Upper lobe of right lung (tissue), 1 donor: ENCODE measurements around the gene GALNT16. TPM values are rescaled to one million over a fixed set of nuclear protein-coding genes. Genes with fewer than 3 reads are reported as not detected.
A peak's percentile ranks its signal among the peaks of the same experiment; 100 is the strongest.

Source experiments
- ATAC-seq: fragments of 200-7000 bp; cut with Tn5 transposase; one replicate; pipeline ENCODE4 v1.9.1; 2020; ENCODE audit warnings: mild to moderate bottlenecking, moderate library complexity
- DNase-seq: peaks from one replicate; pipeline ENCODE4 v3.0.0-alpha.2; 2020
- H3K27ac ChIP-seq: fragments of 200-600 bp; one replicate; pipeline ENCODE4 v1.8.0; 2022
- H3K27me3 ChIP-seq: fragments of 200-600 bp; one replicate; pipeline ENCODE4 v1.8.0; 2022; ENCODE audit warnings: mild to moderate bottlenecking
- H3K36me3 ChIP-seq: fragments of 200-600 bp; one replicate; pipeline ENCODE4 v1.8.0; 2022
- H3K4me1 ChIP-seq: fragments of 200-600 bp; one replicate; pipeline ENCODE4 v1.8.0; 2022
- H3K4me3 ChIP-seq: fragments of 200-600 bp; one replicate; pipeline ENCODE4 v1.8.0; 2022; ENCODE audit warnings: mild to moderate bottlenecking
- H3K9me3 ChIP-seq: fragments of 200-600 bp; one replicate; pipeline ENCODE4 v1.8.0; 2022
- intact Hi-C: fragments of 100-400 bp; cut with DNase I; formaldehyde crosslinking; loops from one replicate; pipeline ENCODE4 v1.11.0; 2022
- total RNA-seq: library from RNA; stranded (reverse); fragmentation: NEBNext Ultra II Directional; extraction: Animal tissue kit (Norgen Biotek cat#: 25700); gene quantifications from one replicate; pipeline ENCODE4 v1.2.1, GENCODE V29; 2021
- TF ChIP-seq, protein P1 (sequence below): fragments of 200-600 bp; IDR thresholded peaks from one replicate; pipeline ENCODE4 v1.8.0; 2022; ENCODE audit warnings: antibody characterized with exemption
- donor health status: DM: no; HTN: yes; CAD: no; lungs with severe emphysema.

GALNT16 gene
- total RNA-seq, 1 donor from 2014 or later: 3.0 TPM

DNA sequence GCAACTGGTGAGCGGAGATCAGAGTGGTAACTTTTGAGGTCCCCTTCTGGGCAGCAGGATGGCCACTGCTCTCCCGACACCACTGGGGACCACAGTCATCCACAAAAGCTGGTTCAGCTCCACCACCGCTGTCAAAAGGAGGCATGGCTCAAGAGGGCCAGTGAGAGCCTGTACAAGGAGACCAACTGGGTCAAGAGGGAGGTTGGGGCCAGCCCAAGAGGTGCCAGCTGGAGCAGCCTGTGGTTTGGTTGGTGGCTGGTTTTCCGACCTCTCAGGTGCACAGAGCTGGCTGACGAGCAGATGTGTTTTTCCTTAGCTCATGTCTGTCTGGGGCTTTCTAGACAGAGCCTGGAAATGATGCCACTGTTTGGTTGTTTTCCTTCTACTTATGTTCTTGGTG, 78.0 kb downstream of the GALNT16 start:
- DNase-seq (no peak), ATAC-seq (peak; percentile 57)
- peaks cover 5% of the 10 kb centered on the region for H3K27me3 ChIP-seq
- H3K4me1 ChIP-seq: no peaks in the 10 kb centered on the region
- no peak overlapping the region for H3K27ac ChIP-seq
- intact Hi-C loops: no loop called here
- H3K4me3 ChIP-seq: no peak overlapping the region
- no peaks in the 10 kb centered on the region for H3K36me3 ChIP-seq
- H3K9me3 ChIP-seq: no peaks in the 10 kb centered on the region
- TF ChIP-seq, protein P1, sequence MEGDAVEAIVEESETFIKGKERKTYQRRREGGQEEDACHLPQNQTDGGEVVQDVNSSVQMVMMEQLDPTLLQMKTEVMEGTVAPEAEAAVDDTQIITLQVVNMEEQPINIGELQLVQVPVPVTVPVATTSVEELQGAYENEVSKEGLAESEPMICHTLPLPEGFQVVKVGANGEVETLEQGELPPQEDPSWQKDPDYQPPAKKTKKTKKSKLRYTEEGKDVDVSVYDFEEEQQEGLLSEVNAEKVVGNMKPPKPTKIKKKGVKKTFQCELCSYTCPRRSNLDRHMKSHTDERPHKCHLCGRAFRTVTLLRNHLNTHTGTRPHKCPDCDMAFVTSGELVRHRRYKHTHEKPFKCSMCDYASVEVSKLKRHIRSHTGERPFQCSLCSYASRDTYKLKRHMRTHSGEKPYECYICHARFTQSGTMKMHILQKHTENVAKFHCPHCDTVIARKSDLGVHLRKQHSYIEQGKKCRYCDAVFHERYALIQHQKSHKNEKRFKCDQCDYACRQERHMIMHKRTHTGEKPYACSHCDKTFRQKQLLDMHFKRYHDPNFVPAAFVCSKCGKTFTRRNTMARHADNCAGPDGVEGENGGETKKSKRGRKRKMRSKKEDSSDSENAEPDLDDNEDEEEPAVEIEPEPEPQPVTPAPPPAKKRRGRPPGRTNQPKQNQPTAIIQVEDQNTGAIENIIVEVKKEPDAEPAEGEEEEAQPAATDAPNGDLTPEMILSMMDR: no peak

DNA sequence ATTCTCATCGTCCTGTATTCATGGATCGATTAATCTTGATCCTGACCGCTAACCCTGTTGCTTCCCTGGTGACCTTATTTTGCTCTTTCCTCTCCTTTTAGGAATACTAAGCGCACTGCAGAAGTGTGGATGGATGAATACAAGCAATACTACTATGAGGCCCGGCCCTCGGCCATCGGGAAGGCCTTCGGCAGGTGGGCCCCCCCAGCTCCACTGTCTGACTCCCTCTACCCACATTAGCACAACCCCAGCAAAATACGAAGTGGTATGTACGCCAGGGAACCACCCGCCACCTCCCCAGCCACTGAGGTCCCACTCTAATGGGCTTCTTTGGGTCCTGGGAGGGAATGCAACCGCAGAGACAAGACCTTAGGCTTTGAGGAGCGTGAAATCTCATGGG, 79.5 kb downstream of the GALNT16 start:
- ATAC-seq (no peak), DNase-seq (no peak)

DNA sequence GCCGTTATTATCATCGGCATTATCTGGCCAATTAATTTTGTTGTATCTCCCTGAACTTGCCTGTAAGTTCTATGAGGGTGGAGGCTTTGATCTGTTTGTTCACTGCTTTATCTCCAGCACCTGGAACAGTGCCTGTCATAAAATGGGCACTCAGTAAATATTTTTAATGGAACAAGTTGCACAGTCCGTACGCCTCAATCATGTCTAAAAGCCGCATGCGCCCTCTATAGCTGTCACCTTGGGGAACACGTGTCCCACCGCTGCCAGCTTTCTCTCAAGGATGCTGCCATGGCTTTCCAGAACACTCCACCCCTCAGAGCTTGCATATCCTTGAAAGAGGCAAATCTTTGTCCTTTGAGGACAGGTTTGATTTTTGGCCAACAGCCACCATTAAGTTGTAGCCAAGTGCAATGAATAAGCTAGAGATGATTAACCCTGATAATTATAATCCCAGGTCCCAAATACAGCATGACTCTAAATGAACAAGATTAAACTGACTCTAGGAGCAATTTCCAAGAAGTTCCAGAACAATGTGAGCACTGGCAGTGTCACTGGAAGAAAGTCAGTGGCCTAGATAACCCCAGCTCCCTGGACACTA, 83.1 kb downstream of the GALNT16 start:
- TF ChIP-seq, protein P1: no peak
- Histone ChIP-seq H3K27me3 (peaks cover 5% of the 10 kb centered on the region), H3K4me1 (no peaks in the 10 kb centered on the region), H3K9me3 (no peaks in the 10 kb centered on the region), H3K27ac (no peak overlapping the region), H3K4me3 (no peak overlapping the region), H3K36me3 (no peaks in the 10 kb centered on the region)
- ATAC-seq: no peak
- DNase-seq: no peak
- intact Hi-C loops: no loop called here

More for the DNA sequence above, 79.5 kb downstream of the GALNT16 start:
- Histone ChIP-seq H3K9me3 (no peaks in the 10 kb centered on the region), H3K27ac (no peak overlapping the region), H3K27me3 (peaks cover 5% of the 10 kb centered on the region), H3K36me3 (no peaks in the 10 kb centered on the region), H3K4me1 (no peaks in the 10 kb centered on the region), H3K4me3 (no peak overlapping the region)
- TF ChIP-seq, protein P1: no peak
- intact Hi-C loops: no loop called here

DNA sequence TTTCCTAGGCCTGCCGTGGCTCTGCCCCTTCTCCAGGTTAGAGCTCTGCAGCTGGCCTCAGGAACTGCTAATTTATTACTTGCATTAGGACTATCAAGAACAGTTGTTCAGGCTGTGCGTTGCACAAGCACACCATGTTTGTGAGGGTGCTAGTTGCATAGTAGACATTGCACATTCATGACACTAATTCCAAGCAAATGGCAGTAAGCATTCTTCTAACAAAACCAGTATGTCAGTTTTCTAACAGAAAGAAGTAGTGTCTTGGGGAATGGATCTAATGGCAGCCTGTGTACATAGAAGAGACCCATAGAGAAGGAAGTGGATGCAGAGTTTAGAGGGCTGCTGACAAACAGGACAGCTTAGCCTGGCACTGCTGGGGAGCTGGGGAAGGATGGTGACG, 84.2 kb downstream of the GALNT16 start:
- no peak for DNase-seq
- Histone ChIP-seq H3K27ac (no peak overlapping the region), H3K36me3 (no peaks in the 10 kb centered on the region), H3K4me3 (no peak overlapping the region), H3K27me3 (peaks cover 5% of the 10 kb centered on the region), H3K9me3 (no peaks in the 10 kb centered on the region), H3K4me1 (no peaks in the 10 kb centered on the region)
- ATAC-seq: no peak
- intact Hi-C loops: no loop called here
- TF ChIP-seq, protein P1: no peak

DNA sequence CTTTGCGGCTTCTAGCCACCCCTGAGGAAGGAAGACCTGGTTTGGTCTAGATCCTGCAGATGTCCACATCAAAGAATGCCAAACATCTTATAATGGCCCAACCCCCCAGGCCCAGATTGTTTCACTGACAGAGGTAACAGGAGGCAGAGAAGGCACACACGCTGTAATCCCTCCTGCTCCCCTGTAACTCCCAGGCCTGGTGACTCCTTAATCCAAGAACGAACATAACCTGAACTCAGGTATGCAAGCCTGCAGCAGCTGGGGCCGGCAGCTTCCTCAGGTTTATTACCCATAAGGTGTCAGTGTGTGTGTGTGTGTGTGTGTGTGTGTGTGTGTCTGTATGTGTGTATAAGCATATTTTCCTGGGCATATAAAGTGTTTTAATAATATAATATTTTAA, 85.4 kb downstream of the GALNT16 start:
- Histone ChIP-seq H3K27ac (no peak overlapping the region), H3K4me3 (no peak overlapping the region), H3K9me3 (no peaks in the 10 kb centered on the region), H3K36me3 (no peaks in the 10 kb centered on the region), H3K27me3 (peaks cover 5% of the 10 kb centered on the region), H3K4me1 (no peaks in the 10 kb centered on the region)
- TF ChIP-seq, protein P1: no peak
- DNase-seq: no peak
- no peak for ATAC-seq
- intact Hi-C loops: no loop called here

DNA sequence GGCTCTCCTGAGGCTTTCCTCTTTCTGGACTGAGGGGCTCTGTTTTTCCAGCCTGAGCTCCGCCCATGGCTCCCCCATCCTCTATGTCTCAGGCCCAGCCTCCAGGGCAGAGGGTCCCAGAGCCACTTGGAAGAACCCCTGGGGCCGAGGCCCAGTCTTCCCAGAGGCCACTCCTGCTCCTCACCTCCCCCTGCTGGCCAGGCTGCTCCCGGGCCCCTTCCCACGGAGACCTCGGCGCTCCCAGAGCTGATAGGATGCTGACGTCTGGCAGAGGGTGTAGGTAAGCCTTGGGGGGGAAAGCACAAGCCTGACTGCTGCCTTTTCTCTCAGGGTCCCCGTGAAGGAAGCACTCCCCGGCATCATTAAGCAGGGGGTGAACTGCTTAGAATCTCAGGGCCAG, 86.8 kb downstream of the GALNT16 start:
- TF ChIP-seq, protein P1: peak; percentile 52
- no peak for DNase-seq
- peak; percentile 58 for ATAC-seq
- Histone ChIP-seq H3K4me1 (no peaks in the 10 kb centered on the region), H3K27ac (no peak overlapping the region), H3K36me3 (no peaks in the 10 kb centered on the region), H3K9me3 (no peaks in the 10 kb centered on the region), H3K27me3 (peaks cover 1% of the 10 kb centered on the region), H3K4me3 (no peak overlapping the region)
- intact Hi-C loops: no loop called here
